ENCODE results near the gene GALNT2.
A peak's percentile ranks its signal among the peaks of the same experiment; 100 is the strongest.

GALNT2 gene

GRCh38 chr1:230066466-230067404, at the start of gene GALNT2:
GALNT2 (plus strand) TSS chr1:230067238; CDS start chr1:230067281, 43 bp downstream.
- peak; percentile 89 for DNase-seq

DNA sequence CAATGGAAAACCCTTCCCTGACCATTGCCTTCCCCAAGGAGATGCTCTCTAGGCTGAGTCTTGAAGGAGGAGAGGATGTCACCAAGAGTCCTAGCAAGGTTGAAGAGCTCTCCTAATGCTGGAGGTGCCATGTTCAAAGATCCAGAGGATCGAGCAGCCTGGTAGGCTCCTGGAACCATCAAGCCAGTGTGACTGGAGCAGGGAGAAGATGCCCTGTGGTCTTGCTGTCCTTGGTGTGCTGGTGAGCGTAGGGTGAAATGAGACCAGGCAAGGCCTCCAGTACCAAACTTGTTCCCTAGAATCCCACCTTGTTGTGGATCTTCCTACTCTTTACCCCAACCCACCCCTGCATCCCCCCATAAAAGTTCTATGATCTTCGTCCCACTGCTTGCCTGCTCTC, 46.6 kb upstream of the GALNT2 start:
- no peak for DNase-seq

- DNase-seq = no peak
Observed at GRCh38 chr1:230022666-230023380, 44.2 kb upstream of the GALNT2 start.

DNA sequence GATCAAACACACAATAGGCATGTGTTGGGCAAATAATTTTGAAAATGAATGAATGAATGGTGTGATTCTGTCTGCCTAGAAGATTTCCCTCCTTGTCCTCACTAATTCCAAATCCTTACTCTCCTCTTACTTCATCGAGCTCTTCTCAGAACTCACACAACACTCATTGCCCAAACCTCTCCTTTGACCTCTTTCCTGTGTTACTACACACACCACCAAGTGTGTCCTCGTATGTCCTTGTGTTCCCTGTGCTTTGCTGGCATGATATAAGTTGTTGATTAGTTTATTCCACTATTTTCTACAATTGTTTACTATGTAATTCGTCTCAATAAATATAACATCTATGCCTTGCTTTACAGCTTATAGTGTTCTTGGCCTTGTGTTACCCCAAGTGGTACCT, 41.4 kb upstream of the GALNT2 start:
- DNase-seq = no peak

DNA sequence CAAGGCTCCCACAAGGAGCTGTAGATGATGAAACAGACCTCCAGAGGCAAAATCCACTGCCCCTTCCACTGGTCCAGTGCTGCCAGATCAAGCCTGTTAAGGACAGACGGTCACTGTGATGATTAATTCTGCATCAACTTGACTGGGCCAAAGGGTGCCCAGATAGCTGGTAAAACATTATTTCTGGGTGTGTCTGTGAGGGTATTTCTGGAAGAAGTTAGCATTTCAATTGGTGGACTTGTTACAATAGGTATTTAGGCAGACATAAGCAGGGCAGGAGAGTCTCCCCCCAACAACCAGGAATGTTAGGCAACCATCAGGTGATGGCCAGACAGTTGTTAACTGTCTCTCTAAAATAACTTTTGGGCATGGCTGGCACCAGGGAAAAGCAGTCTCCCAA, 40.9 kb upstream of the GALNT2 start:
- DNase-seq = no peak

DNA sequence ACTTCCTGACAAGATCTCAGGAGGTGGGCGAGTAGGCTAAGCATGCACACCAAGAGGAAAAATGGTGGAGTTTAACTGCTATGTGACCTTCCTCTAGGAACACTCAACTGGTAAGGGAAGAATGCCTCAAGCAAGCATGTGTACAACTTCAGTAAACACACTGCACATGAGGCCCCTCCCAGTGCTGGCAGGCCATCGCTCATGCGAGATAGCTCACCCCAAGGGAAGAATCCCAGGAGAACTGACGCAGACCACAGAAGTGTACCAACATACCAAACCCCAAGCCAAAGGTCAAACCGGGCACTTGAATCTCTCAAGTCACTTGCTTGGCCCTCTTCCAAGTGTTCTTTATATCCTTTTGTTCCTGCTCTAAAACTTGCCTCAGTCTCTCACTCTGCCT, 40.5 kb upstream of the GALNT2 start:
- no peak for DNase-seq

GRCh38 chr1:230028602-230029223, 38.3 kb upstream of the GALNT2 start:
- DNase-seq = no peak

DNA sequence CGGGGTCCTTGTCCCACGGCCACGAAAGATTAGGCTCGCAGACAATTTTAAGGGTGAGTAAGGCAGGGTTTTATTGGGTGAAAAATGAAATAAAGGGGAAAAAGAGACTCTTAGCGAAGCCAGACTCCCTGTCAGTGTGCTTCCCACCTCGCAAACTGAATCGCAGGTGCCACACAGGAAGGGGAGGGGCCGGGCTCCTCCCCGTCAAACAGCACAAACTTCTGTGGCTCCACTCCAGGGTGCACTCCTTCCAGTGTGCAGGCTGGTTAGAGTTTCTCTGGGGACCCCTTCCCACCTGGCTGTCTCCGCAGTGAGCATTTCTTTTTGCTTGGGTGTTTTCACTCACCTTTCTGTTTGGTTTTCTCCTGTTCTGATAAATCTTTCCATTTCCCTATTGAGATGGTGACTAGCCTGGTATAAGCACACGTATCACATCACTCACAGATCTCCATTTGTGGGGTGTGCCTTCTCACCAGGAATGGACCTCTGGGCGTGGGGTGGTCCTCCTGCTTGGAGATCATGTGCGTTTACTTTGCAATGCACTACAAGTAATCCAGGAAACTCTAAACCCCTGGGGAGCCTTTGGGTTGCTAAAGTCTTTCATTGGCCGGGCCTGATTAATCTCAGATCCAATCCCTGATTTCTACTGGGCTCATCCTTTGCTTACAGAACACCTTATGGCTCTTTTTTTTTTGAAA, 37.6 kb upstream of the GALNT2 start:
- no peak for DNase-seq

DNA sequence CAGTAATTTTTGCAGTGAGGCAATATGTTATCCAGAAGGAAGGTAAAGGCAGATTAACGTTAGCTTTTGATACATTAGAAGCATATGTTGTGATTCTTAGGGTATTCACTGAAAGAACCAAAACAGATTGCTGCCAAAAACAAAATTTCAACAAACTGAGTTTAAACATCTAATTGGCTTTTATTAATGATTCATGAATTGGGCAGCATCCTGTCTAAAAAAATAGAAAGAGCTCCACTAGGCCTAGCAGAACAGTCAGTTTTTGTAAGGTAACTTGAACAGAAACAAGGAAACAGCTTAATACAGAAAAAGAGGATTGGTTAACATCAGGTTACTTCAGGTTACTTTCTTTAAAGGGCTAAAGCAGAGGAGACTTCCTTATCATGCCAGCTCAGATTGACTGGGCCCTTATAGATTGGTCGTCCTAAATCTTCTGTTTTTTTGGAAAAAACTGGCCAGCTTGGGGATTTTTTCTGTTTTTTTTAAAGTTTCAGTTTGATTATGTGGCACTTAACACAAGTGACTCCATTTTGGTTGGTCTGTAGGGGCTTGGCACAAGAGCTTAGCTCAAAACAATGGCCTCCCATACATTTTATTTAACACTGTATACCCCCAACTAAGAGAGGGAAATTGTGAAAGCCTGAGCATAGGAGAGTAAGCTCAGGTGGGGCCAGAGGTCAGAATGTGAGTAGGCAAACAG, 36.8 kb upstream of the GALNT2 start:
- DNase-seq = no peak

- DNase-seq = no peak
Observed at GRCh38 chr1:230031131-230031530, 35.9 kb upstream of the GALNT2 start.

- no peak for DNase-seq
Observed at GRCh38 chr1:230032516-230033281, 34.3 kb upstream of the GALNT2 start.

GRCh38 chr1:230037261-230037660, 29.8 kb upstream of the GALNT2 start:
- no peak for DNase-seq

DNA sequence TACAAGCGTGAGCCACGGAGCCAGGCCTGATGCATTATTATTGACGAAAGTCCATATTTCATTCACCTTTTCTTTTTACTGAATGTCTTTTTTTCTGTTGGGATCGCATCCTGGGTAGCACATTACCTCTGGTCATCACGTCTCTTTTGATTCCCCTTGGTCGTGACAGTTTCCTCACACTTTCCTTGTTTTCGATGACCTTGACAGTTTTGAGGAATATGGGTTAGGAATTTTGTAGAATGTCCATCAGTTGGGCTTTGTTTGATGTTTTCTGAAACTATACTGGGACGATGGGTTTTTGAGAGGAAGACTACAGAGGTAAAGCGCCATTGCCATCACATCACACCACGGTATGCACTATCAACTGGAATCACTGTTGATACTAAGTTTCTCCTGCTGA, 26.6 kb upstream of the GALNT2 start:
- DNase-seq = no peak

- DNase-seq = no peak
Observed at GRCh38 chr1:230043081-230043480, 24.0 kb upstream of the GALNT2 start.

DNA sequence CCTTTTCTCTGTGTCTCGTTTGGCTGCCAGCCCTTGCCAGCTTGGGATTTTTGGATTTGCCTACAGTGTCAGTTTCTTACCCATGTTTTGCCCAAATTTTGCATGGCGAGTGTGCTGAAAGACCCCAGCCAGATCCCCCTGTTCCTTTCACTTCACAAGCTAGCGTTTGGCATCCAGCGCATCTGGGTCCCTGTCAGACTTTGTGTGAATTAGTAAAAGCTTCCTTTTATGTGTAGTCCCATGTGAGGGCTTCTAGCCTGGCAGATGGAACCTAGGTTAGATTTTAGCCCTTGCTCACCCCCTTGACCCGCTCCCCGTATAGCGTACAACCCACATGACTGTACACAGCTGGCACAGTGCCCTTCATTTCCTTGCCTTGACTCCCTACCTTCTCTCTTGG, 22.3 kb upstream of the GALNT2 start:
- no peak for DNase-seq

GRCh38 chr1:230047114-230047865, 19.7 kb upstream of the GALNT2 start:
- DNase-seq = no peak

DNA sequence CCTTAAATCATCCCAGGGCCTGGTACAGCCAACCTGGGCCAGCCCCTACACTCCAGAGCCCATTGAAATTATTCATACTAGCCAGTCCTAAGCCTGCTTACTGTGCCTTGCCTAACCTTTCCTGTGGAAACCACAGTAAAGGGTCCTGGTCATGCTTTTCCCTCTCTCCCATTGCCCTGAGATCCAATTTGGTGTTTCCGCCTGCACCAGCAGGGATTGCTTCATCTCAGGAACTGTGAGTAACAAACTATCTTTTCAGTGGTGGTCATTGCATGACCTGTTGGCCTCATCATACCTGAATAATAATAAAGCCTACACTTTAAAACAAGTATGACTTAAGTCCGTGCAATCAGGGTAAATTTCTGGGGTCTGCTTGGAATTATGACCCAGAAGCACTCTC, 18.7 kb upstream of the GALNT2 start:
- no peak for DNase-seq

DNA sequence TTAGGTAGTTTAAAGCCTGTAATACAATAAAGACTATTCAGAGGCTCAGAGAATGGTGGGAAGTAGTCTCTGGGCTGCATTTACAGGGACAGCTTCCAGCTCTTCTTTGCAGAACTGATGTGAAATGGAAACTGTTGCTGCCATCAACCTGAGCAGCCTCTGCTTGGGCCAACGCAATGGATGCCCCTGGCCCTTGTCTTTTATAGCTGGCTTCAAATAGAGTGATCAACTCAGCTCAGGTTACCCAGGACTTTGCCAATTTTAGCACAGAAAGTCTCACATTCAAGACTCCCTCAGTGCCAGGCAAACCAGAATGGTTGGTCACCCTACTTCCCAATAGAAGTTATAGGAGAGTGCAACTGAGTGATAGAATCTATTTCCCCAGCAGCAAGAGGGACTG, 18.1 kb upstream of the GALNT2 start:
- no peak for DNase-seq

DNA sequence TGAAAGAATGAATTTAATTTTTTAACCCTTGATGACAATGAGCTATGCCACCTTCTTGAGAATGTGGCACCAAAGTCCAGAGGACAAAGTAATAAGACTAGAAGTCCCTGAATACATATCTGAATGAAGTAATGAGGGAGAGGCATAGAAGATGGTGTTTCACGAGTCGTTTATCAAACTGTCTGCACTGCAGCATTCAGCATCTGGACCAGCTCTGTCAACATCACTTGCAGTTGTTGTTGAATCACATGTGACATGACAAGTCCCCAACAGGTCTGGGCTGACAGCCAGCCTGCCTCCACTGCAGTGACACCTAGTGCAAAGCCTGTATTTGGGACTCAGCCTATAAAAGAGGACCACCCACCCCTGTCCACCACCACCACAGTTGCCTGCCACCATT, 17.3 kb upstream of the GALNT2 start:
- DNase-seq = no peak

DNA sequence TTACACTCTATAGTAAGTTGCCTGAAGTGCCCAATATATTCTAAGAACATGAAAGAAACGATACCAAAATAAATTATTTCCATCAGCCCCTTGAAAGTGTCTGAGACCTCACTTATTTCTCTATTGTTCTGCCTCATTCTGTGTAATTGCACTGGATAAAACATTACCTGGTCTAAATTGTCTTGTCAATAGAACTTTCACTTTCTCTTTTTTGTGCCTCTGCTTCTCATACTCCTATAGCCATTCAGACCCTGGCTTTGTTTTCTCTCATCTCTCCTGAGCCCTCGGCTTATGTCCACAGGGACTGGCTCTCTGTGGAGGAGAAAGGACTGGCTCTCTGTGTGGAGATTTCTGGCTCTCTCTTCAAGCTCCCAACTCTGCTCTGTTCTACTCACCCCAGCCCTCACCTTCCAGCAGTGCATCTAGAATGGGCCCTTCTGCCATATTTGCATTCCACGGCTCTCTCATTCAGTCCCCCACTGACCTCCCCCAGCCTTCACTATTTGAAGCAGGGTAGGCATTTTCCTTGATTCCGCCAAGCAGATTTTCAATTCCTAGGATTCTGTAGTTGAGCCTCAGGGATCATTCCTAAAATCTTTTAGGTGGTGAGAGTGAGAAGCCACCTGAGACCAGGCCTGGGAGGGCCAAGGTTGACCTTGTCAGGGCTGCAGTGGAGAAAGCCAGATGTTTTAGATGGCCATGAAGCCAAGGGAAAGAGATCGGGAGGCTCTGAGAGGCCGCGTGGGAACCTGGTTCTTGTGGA, 15.9 kb upstream of the GALNT2 start:
- no peak for DNase-seq
